Cardiac fibroblast (primary cell): ENCODE data around the gene KCNQ5.
"Not testable (repeated sequence)": the region's sequence is repeated elsewhere in the genome, so short reads cannot be mapped to it uniquely, and the experiment has no call there.

Source experiments
- DNase-seq, 2 donors: peaks; one replicate each; pipeline versions ENCODE4 v3.0.0 to v3.0.0-alpha.2; 2010; ENCODE audit warnings: low read depth in 2 of 2
- H3K4me3 ChIP-seq, 2 donors: replicated peaks in 1 of 2; 1 replicate in 1 of 2; 2 replicates in 1 of 2; pipeline ENCODE4 v1.5.1; 2011; ENCODE audit warnings: low read depth in 2 of 2, low read length in 2 of 2, mild to moderate bottlenecking in 2 of 2, moderate library complexity in 1 of 2
- TF ChIP-seq, protein P1 (sequence below): IDR thresholded peaks from one replicate; pipeline ENCODE4 v1.5.1; 2011; ENCODE audit warnings: low read depth, mild to moderate bottlenecking, low read length, inconsistent platforms

KCNQ5 gene

DNA sequence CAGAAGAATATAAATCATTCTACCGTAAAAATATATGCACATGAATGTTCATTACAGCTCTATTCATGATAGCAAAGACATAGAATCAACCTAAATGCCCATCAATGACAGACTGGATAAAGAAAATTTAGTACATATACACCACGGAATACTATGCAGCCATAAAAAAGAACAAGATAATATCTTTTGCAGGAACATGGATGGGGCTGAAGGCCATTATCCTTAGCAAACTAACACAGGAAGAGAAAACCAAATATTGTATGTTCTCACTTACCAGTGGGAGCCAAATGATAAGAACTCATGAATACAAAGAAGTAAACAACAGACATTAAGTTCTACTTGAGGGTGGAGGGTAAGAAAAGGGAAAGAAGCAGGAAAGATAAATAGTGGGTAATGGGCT lies 595.0 kb downstream of the KCNQ5 start:
- no peak overlapping the region for H3K4me3 ChIP-seq
- TF ChIP-seq, protein P1, sequence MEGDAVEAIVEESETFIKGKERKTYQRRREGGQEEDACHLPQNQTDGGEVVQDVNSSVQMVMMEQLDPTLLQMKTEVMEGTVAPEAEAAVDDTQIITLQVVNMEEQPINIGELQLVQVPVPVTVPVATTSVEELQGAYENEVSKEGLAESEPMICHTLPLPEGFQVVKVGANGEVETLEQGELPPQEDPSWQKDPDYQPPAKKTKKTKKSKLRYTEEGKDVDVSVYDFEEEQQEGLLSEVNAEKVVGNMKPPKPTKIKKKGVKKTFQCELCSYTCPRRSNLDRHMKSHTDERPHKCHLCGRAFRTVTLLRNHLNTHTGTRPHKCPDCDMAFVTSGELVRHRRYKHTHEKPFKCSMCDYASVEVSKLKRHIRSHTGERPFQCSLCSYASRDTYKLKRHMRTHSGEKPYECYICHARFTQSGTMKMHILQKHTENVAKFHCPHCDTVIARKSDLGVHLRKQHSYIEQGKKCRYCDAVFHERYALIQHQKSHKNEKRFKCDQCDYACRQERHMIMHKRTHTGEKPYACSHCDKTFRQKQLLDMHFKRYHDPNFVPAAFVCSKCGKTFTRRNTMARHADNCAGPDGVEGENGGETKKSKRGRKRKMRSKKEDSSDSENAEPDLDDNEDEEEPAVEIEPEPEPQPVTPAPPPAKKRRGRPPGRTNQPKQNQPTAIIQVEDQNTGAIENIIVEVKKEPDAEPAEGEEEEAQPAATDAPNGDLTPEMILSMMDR: no peak
- no peak for DNase-seq

DNA sequence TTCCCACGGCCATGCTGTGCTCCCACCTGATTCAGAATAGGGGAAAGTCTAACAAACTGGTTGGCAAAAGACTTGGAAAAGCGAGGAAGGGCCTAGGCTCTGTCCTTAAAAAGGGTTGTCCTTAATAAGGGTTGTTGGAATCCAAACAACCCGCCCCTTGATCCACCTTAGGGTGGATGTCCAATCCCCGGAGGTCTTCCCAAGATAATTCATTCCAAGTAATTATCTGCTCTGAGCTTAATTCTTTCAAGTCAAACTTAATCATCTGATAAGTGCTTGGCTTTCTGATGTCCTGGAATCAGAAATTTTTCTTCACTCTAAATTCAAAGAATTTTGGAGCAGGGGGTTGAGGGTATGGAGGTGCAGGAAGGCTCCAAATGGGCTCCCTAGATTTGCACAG lies 603.5 kb downstream of the KCNQ5 start, which contains the start of gene KHDC1L:
TSS of gene KHDC1L (minus strand) at position 101 of the 400 bp plus-strand sequence. CDS start at position 13, 88 bp downstream.
- H3K4me3 ChIP-seq: no peak within 1 kb of the TSS
- TF ChIP-seq, protein P1: no peak
- no peak for DNase-seq

DNA sequence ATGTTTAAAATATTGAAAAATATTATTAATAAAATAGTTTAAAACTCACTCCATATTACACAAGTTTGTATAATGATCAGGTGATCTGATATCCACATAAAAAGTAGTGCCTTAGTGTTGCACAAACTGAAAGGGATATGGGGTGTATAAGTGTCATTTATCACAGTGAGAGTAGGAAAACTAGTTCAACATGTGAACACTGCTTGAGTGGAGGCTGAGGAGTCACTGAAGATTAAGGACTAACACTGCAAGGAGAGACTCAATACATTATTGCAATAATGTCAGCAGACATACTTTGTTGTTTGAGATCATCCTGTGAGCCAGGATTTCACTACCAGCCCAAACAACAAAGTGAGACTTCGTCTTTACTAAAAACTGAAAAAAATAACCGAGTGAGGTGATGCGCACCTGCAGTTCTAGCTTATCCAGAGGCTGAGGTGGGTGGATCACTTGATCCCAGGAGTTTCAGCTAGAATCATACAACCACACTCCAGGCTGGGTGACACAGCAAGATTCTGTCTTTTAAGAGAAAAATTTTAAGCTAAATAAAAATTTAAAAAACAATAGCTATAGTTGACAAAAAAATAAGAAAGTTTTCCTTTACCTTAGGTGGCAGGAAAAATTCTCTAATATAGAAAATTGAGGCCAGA lies 605.9 kb downstream of the KCNQ5 start:
- no peak overlapping the region for H3K4me3 ChIP-seq
- no peak for DNase-seq
- TF ChIP-seq, protein P1: no peak

DNA sequence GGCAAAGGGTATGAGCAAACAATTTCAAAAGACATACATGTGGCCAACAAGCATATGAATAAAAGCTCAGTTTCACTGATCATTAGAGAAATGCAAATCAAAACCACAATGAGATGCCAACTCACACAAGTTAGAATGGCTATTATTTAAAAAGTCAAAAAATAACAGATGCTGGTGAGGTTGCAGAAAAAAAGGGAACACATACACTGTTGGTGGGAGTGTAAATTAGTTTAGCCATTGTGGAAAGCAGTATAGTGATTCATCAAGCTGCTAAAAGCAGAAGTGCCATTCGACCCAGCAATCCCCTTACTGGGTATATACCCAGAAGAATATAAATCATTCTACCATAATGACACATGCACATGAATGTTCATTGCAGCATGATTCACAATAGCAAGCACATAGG lies 610.1 kb downstream of the KCNQ5 start:
- TF ChIP-seq, protein P1: no peak
- no peak for DNase-seq
- H3K4me3 ChIP-seq: no peak overlapping the region

DNA sequence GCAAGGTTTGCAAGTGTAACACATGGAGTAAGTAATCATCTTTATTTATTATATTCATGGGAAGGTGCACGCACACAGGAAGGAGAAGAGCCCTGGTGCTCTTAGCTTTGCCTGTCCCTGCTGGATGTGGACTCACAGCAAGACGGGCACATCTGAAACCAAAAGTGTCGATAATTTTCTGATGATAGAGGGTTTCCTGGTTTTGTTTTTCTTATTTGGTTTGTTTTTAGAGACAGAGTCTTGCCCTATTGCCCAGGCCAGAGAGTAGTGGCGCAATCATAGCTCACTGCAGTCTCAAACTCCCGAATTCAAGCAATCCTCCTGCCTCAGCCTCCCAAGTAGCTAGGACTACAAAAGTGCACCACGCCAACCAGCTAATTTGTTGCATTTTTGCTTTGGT lies 611.2 kb downstream of the KCNQ5 start:
- TF ChIP-seq, protein P1: no peak
- no peak overlapping the region for H3K4me3 ChIP-seq
- DNase-seq: no peak

DNA sequence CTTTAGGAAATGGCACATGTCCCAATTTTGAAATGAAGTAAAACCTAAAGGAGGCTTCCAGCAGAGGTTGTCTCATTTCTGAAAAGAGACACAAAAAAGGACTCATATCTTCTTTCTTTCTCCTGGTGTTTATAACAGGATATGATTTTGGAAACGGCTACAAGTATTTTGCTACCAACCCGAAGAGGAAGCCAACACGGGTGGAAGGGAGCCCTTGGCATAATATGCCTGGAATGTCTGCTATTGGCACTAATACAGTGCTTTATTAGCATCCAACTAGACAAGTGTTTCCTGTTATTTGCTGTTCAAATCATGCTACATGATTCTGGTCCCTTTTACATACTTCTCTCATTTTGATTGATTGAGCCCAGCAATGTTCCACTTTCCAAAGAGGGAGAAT lies 612.1 kb downstream of the KCNQ5 start:
- DNase-seq: peak in 1 of 2 donors; percentile 40
- H3K4me3 ChIP-seq: not testable (repeated sequence)

DNA sequence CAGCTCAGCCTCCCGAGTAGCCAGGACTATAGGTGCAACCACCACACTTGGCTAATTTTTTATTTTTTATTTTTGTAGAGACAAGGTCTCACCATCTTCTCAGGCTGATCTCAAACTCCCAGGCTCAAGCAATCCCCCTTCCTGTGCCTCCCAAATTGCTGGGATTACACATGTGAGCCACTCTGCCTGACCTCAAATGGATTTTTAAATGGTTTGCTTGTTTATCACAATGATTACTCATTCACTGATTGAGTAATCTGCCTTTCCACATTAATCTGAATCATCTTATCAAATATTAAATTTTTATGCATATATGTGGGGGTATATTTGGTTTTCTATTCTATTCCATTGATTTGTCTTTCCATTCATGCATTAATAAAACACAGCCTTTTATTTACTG lies 612.9 kb downstream of the KCNQ5 start:
- no peak overlapping the region for H3K4me3 ChIP-seq
- TF ChIP-seq, protein P1: no peak
- DNase-seq: peak; percentile 33 to 88
